Ovary (tissue), 3 donors: ENCODE results near the gene MYO9B.

ENCODE experiments used
- EP300 ChIP-seq: sonication (generic); formaldehyde crosslinking; IDR thresholded peaks from one replicate; pipeline ENCODE4 v1.6.1; 2017; ENCODE audit warnings: antibody characterized with exemption
- POLR2A ChIP-seq: fragments of 450-650 bp; IDR thresholded peaks from one replicate; pipeline ENCODE4 v1.6.1; 2017; ENCODE audit warnings: antibody characterized with exemption, mild to moderate bottlenecking, moderate library complexity
- TF ChIP-seq, protein P1 (sequence below), 3 donors: fragments of 450-650 bp in 2 of 3; fragments of 200-600 bp in 1 of 3; IDR thresholded peaks; one replicate each; pipeline versions ENCODE4 v1.5.1 to v1.8.0; 2016 to 2022; ENCODE audit warnings: antibody characterized with exemption in 3 of 3, mild to moderate bottlenecking in 1 of 3
- donor health status: DM: no; HTN: no; CAD: no.

GRCh38 chr19:17160908-17161307 is 85.3 kb downstream of the MYO9B start:
- TF ChIP-seq, protein P1, sequence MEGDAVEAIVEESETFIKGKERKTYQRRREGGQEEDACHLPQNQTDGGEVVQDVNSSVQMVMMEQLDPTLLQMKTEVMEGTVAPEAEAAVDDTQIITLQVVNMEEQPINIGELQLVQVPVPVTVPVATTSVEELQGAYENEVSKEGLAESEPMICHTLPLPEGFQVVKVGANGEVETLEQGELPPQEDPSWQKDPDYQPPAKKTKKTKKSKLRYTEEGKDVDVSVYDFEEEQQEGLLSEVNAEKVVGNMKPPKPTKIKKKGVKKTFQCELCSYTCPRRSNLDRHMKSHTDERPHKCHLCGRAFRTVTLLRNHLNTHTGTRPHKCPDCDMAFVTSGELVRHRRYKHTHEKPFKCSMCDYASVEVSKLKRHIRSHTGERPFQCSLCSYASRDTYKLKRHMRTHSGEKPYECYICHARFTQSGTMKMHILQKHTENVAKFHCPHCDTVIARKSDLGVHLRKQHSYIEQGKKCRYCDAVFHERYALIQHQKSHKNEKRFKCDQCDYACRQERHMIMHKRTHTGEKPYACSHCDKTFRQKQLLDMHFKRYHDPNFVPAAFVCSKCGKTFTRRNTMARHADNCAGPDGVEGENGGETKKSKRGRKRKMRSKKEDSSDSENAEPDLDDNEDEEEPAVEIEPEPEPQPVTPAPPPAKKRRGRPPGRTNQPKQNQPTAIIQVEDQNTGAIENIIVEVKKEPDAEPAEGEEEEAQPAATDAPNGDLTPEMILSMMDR (IDR thresholded peaks at IDR 0.05) = no peak
- no peak for TF ChIP-seq POLR2A
- TF ChIP-seq EP300 = no peak
